ENCODE measurements around the gene FAM83C.

Gene FAM83C

GRCh38 chr20:35281506-35282101, 10.6 kb downstream of the FAM83C start:
- no peak for DNase-seq

- DNase-seq, result no peak
These were observed 11.7 kb downstream of the FAM83C start for GRCh38 chr20:35280523-35280922.

GRCh38 chr20:35279533-35280174, 12.6 kb downstream of the FAM83C start:
- DNase-seq, result no peak

GRCh38 chr20:35279040-35279439, 13.2 kb downstream of the FAM83C start:
- DNase-seq, result no peak

GRCh38 chr20:35277531-35278395, 14.5 kb downstream of the FAM83C start, which contains the start of gene MMP24OS:
Gene MMP24OS, minus strand, starts transcription at chr20:35278122. Its CDS starts 193 bp downstream, at chr20:35277929.
- DNase-seq, result peak; percentile 33

- DNase-seq, result no peak
These were observed 15.1 kb downstream of the FAM83C start for GRCh38 chr20:35277127-35277526.

- DNase-seq, result no peak
These were observed 15.8 kb downstream of the FAM83C start for GRCh38 chr20:35276408-35276807.

- DNase-seq, result no peak
These were observed 16.4 kb downstream of the FAM83C start for GRCh38 chr20:35275741-35276251.

- no peak for DNase-seq
These were observed 17.8 kb downstream of the FAM83C start for GRCh38 chr20:35274172-35275092.

- no peak for DNase-seq
These were observed 18.6 kb downstream of the FAM83C start for GRCh38 chr20:35273449-35274171.

GRCh38 chr20:35271904-35272303, 20.3 kb downstream of the FAM83C start:
- no peak for DNase-seq

- no peak for DNase-seq
These were observed 20.9 kb downstream of the FAM83C start for GRCh38 chr20:35271073-35271882.

GRCh38 chr20:35270021-35270902, 22.0 kb downstream of the FAM83C start:
- no peak for DNase-seq

GRCh38 chr20:35269055-35269781, 23.0 kb downstream of the FAM83C start:
- peak; percentile 60 for DNase-seq

- no peak for DNase-seq
These were observed 25.1 kb downstream of the FAM83C start for GRCh38 chr20:35267092-35267491.

GRCh38 chr20:35264755-35265154, 27.5 kb downstream of the FAM83C start:
- no peak for DNase-seq

- peak; percentile 20 for DNase-seq
These were observed 28.5 kb downstream of the FAM83C start for GRCh38 chr20:35263532-35264341.

Data from NCI-H2029 treated with DMSO at 0.1 percent for 48 hours (cell line).